ENCODE measurements around the gene GPC5.

GRCh38 chr13:92500192-92500591 lies 1101.8 kb downstream of the GPC5 start:
- TF ChIP-seq RAD21 (CRISPR knock-in tag; conservative IDR thresholded peaks at IDR 0.05 in 1 of 2, IDR thresholded peaks at IDR 0.05 in 1 of 2) (no peak), KDM1A (IDR thresholded peaks at IDR 0.05) (no peak), CGGBP1 (CRISPR knock-in tag; IDR thresholded peaks at IDR 0.05) (no peak), NKRF (IDR thresholded peaks at IDR 0.05; ENCODE audit: borderline replicate concordance) (no peak), EZH2 (IDR thresholded peaks at IDR 0.05; ENCODE audit: borderline replicate concordance, low read depth, low read length) (no peak), RCOR1 (IDR thresholded peaks at IDR 0.05; ENCODE audit: borderline replicate concordance in 1 of 2, low read depth in 2 of 2, low read length in 2 of 2) (no peak), SMAD3 (CRISPR knock-in tag; conservative IDR thresholded peaks at IDR 0.05) (no peak)
